ENCODE results near the gene OLIG2.

The OLIG2 gene

DNA sequence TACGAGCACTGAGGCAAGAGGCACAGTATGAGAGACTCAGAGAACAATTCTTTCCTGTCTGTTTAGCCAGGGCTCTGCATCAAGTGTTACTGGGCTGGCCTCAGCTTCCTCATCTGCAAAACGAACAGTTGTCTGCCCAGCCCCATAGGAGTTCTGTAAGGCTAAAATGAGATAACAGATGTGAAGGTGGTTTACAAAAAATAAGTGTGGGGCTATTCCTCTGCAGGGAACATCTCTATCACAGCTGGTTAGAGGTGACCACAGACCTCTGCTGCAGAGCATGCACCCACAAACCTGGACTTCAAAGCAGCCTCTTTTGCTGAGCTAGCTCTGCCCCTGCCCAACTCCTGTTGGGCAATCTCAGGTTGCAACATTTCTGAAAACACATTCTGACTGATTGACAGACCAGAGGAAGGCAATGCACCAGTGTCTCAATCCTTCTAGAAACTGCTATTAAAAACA is 33.7 kb downstream of the OLIG2 start:
- peak overlapping the region; percentile 73 for H3K27ac ChIP-seq
- peak overlapping the region; percentile 12; the same call in 1 of the 2 replicates for H3K9ac ChIP-seq
- H3K36me3 ChIP-seq (ENCODE audit: insufficient read depth), result no peaks in the 10 kb centered on the region
- H3K79me2 ChIP-seq (ENCODE audit: insufficient read depth, low read depth), result no peaks in the 10 kb centered on the region
- no peaks in the 10 kb centered on the region for H3K27me3 ChIP-seq (ENCODE audit: insufficient read depth, low read depth)
- H3K4me3 ChIP-seq (IDR thresholded peaks at IDR 0.05; ENCODE audit: insufficient read depth, low read depth, low read length), result no peak overlapping the region
- TF ChIP-seq, protein P1, sequence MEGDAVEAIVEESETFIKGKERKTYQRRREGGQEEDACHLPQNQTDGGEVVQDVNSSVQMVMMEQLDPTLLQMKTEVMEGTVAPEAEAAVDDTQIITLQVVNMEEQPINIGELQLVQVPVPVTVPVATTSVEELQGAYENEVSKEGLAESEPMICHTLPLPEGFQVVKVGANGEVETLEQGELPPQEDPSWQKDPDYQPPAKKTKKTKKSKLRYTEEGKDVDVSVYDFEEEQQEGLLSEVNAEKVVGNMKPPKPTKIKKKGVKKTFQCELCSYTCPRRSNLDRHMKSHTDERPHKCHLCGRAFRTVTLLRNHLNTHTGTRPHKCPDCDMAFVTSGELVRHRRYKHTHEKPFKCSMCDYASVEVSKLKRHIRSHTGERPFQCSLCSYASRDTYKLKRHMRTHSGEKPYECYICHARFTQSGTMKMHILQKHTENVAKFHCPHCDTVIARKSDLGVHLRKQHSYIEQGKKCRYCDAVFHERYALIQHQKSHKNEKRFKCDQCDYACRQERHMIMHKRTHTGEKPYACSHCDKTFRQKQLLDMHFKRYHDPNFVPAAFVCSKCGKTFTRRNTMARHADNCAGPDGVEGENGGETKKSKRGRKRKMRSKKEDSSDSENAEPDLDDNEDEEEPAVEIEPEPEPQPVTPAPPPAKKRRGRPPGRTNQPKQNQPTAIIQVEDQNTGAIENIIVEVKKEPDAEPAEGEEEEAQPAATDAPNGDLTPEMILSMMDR (conservative IDR thresholded peaks at IDR 0.05; ENCODE audit: low read depth, low read length), result no peak
- H2AFZ ChIP-seq (ENCODE audit: low read depth), result peak overlapping the region; percentile 45; the same call in 1 of the 2 replicates
- peak overlapping the region; percentile 74 for H3K4me2 ChIP-seq
- peaks cover 82% of the 10 kb centered on the region for H3K4me1 ChIP-seq (ENCODE audit: low read depth, poor library complexity, severe bottlenecking)
- no peaks in the 10 kb centered on the region for H4K20me1 ChIP-seq (ENCODE audit: insufficient read depth)

DNA sequence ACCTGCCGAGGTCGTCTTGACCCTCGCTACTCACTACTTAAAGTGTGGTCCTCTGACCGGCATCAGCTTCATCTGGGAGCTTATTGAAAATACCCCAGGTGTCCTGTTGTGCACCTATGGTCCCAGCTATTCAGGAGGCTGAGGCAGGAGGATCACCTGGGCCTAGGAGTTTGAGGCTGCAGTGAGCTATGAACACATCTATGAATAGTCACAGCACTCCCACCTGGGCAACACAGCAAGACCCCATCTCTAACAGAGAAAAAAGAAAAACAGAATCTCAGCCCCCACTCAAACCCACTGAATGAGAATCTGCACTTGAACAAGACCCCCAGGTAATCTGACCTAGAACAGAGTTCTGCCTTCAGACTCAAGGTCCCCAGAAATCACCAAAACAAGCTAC is 35.5 kb downstream of the OLIG2 start:
- no peak overlapping the region for H3K27ac ChIP-seq
- H2AFZ ChIP-seq (ENCODE audit: low read depth), result no peak overlapping the region
- no peaks in the 10 kb centered on the region for H3K36me3 ChIP-seq (ENCODE audit: insufficient read depth)
- H3K9ac ChIP-seq, result no peak overlapping the region
- H3K4me1 ChIP-seq (ENCODE audit: low read depth, poor library complexity, severe bottlenecking), result peaks cover 98% of the 10 kb centered on the region
- H3K27me3 ChIP-seq (ENCODE audit: insufficient read depth, low read depth), result no peaks in the 10 kb centered on the region
- peak overlapping the region; percentile 74; the same call in 1 of the 2 replicates for H3K4me2 ChIP-seq
- no peak overlapping the region for H3K4me3 ChIP-seq (IDR thresholded peaks at IDR 0.05; ENCODE audit: insufficient read depth, low read depth, low read length)
- H4K20me1 ChIP-seq (ENCODE audit: insufficient read depth), result no peaks in the 10 kb centered on the region
- TF ChIP-seq, protein P1 (conservative IDR thresholded peaks at IDR 0.05; ENCODE audit: low read depth, low read length), result no peak
- no peaks in the 10 kb centered on the region for H3K79me2 ChIP-seq (ENCODE audit: insufficient read depth, low read depth)

DNA sequence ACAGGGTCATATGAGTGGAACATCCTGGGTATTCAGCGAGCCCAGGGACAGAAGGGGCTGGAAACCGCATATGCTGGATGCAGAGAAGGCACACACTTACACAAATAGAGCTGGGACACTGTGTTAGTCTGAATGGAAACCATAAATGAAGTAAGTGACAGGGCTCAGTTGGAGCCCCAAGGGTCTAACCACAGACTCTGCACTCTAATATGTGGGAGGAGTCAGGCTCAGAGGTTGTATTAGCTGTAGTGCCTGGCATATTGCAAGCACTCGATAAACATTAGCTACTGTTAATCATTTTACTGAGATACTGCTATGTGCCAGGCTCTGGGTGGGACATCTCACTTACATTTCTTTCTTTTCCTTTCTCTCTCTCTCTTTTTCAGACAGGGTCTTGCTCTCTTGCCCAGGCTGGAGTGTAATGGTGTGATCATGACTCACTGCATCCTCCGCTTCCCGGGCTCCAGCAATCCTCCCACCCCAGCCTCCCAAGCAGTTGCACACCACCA is 37.7 kb downstream of the OLIG2 start:
- TF ChIP-seq, protein P1 (conservative IDR thresholded peaks at IDR 0.05; ENCODE audit: low read depth, low read length), result no peak
- Histone ChIP-seq H3K36me3 (ENCODE audit: insufficient read depth) (no peaks in the 10 kb centered on the region), H3K27ac (no peak overlapping the region; the same call in 1 of the 2 replicates), H3K4me2 (peak overlapping the region; percentile 2; the same call in 1 of the 2 replicates), H4K20me1 (ENCODE audit: insufficient read depth) (no peaks in the 10 kb centered on the region), H3K27me3 (ENCODE audit: insufficient read depth, low read depth) (no peaks in the 10 kb centered on the region), H3K9ac (no peak overlapping the region), H2AFZ (ENCODE audit: low read depth) (no peak overlapping the region), H3K4me1 (ENCODE audit: low read depth, poor library complexity, severe bottlenecking) (peaks cover 98% of the 10 kb centered on the region), H3K79me2 (ENCODE audit: insufficient read depth, low read depth) (no peaks in the 10 kb centered on the region), H3K4me3 (IDR thresholded peaks at IDR 0.05; ENCODE audit: insufficient read depth, low read depth, low read length) (no peak overlapping the region)

DNA sequence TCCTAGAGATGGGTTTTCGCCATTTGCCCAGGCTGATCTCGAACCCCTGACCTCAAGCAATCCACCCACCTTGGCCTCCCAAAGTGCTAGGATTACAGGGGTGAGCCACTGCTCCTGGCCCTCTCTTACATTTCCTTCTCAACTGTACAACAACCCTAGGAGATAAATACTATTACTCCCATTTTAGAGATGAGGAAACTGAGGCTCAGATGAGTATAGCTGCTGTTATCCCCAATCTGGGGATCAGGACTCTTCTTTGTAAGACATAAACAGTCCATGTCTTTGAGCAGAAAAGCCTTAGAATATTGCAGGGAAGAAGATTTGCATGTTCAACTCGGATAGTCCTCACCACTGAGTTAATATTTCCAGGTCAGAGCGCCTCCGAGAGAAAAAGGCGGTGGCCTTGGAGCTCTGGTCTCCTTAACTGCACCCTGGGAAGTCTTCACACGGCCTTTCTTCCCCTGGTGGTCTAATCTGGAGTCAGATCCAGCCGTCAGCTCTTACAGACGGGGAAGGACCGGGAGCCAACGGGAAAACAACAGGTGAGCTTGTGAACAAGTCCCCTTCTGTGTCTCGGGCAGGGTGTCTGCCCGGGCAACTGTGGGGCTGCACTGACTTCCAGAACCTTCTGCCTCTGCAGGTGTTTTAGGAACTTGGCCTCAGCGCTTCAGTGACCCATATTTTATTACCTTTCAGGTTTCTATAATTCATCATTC is 38.3 kb downstream of the OLIG2 start:
- H3K4me2 ChIP-seq, result peak overlapping the region; percentile 59; the same call in 1 of the 2 replicates
- H3K36me3 ChIP-seq (ENCODE audit: insufficient read depth), result no peaks in the 10 kb centered on the region
- peak overlapping the region; percentile 33; the same call in 1 of the 2 replicates for H3K27ac ChIP-seq

More for the DNA sequence above, 38.3 kb downstream of the OLIG2 start:
- Histone ChIP-seq H3K27me3 (ENCODE audit: insufficient read depth, low read depth) (no peaks in the 10 kb centered on the region), H3K4me1 (ENCODE audit: low read depth, poor library complexity, severe bottlenecking) (peaks cover 92% of the 10 kb centered on the region), H3K9ac (no peak overlapping the region), H2AFZ (ENCODE audit: low read depth) (no peak overlapping the region), H3K79me2 (ENCODE audit: insufficient read depth, low read depth) (no peaks in the 10 kb centered on the region), H3K4me3 (IDR thresholded peaks at IDR 0.05; ENCODE audit: insufficient read depth, low read depth, low read length) (no peak overlapping the region), H4K20me1 (ENCODE audit: insufficient read depth) (no peaks in the 10 kb centered on the region)
- TF ChIP-seq, protein P1 (conservative IDR thresholded peaks at IDR 0.05; ENCODE audit: low read depth, low read length), result no peak
